H9 (cell line): ENCODE results near the gene NOLC1. TPM values are rescaled to one million over a fixed set of nuclear protein-coding genes. Genes with fewer than 3 reads are reported as not detected.

Experiments
- DNase-seq: peaks from one replicate; pipeline ENCODE4 v3.0.0-alpha.2; 2017
- H2AFZ ChIP-seq: one replicate; pipeline ENCODE4 v1.6.1; 2013; ENCODE audit warnings: mild to moderate bottlenecking, low read length, control low read depth, moderate library complexity
- H2AK5ac ChIP-seq: 2 replicates; pipeline ENCODE4 v1.6.1; 2013; ENCODE audit warnings: low read length, control low read depth, mixed read lengths; ENCODE audit not compliant: insufficient read length
- H2BK120ac ChIP-seq: one replicate; pipeline ENCODE4 v1.6.1; 2013; ENCODE audit warnings: low read depth, mild to moderate bottlenecking, low read length, control low read depth, inconsistent platforms; ENCODE audit not compliant: poor library complexity, severe bottlenecking
- H2BK12ac ChIP-seq: 2 replicates; pipeline ENCODE4 v1.6.1; 2013; ENCODE audit warnings: low read length, control low read depth, mixed read lengths, low read depth; ENCODE audit not compliant: insufficient read length
- H2BK15ac ChIP-seq: 2 replicates; pipeline ENCODE4 v1.6.1; 2013; ENCODE audit warnings: low read depth, low read length, control low read depth
- H2BK20ac ChIP-seq: one replicate; pipeline ENCODE4 v1.6.1; 2013; ENCODE audit warnings: low read depth, mild to moderate bottlenecking, low read length, control low read depth, inconsistent platforms; ENCODE audit not compliant: poor library complexity, severe bottlenecking
- H2BK5ac ChIP-seq: 2 replicates; pipeline ENCODE4 v1.6.1; 2013; ENCODE audit warnings: low read length, control low read depth, mixed read lengths; ENCODE audit not compliant: insufficient read length
- H3K14ac ChIP-seq: 2 replicates; pipeline ENCODE4 v1.6.1; 2013; ENCODE audit warnings: low read length, control low read depth; ENCODE audit not compliant: insufficient read depth
- H3K18ac ChIP-seq: 2 replicates; pipeline ENCODE4 v1.6.1; 2013; ENCODE audit warnings: low read depth, mild to moderate bottlenecking, mixed read lengths, low read length, control low read depth; ENCODE audit not compliant: insufficient read length
- H3K23ac ChIP-seq: 2 replicates; pipeline ENCODE4 v1.6.1; 2013; ENCODE audit warnings: low read length, control low read depth, mixed read lengths, low read depth; ENCODE audit not compliant: insufficient read length
- H3K23me2 ChIP-seq: 2 replicates; pipeline ENCODE4 v1.6.1; 2013; ENCODE audit warnings: low read depth, mild to moderate bottlenecking, mixed read lengths, low read length, control low read depth; ENCODE audit not compliant: insufficient read length, poor library complexity, severe bottlenecking
- H3K27ac ChIP-seq: 2 replicates; pipeline ENCODE4 v1.5.1; 2013; ENCODE audit warnings: low read length, control low read depth, mixed read lengths, low read depth; ENCODE audit not compliant: insufficient read length
- H3K27me3 ChIP-seq: 2 replicates; pipeline ENCODE4 v1.6.1; 2013; ENCODE audit warnings: low read length, control low read depth, inconsistent platforms; ENCODE audit not compliant: insufficient read depth
- H3K4ac ChIP-seq: 2 replicates; pipeline ENCODE4 v1.6.1; 2013; ENCODE audit warnings: low read depth, mild to moderate bottlenecking, control low read depth, inconsistent platforms, low read length, moderate library complexity
- H3K4me1 ChIP-seq: 2 replicates; pipeline ENCODE4 v1.6.1; 2013; ENCODE audit warnings: low read length, control low read depth, inconsistent platforms; ENCODE audit not compliant: insufficient read depth
- H3K4me2 ChIP-seq: 2 replicates; pipeline ENCODE4 v1.6.1; 2013; ENCODE audit warnings: low read length, control low read depth, mixed read lengths; ENCODE audit not compliant: insufficient read length, insufficient read depth
- H3K56ac ChIP-seq: 2 replicates; pipeline ENCODE4 v1.6.1; 2013; ENCODE audit warnings: low read depth, mild to moderate bottlenecking, mixed read lengths, low read length, control low read depth; ENCODE audit not compliant: insufficient read length
- H3K79me1 ChIP-seq: 2 replicates; pipeline ENCODE4 v1.6.1; 2013; ENCODE audit warnings: low read depth, mild to moderate bottlenecking, moderate library complexity, low read length, control low read depth, inconsistent platforms; ENCODE audit not compliant: insufficient read depth, poor library complexity, severe bottlenecking
- H3K79me2 ChIP-seq: 2 replicates; pipeline ENCODE4 v1.6.1; 2013; ENCODE audit warnings: low read length, control low read depth, inconsistent platforms; ENCODE audit not compliant: insufficient read depth
- H3K9ac ChIP-seq: 2 replicates; pipeline ENCODE4 v1.6.1; 2013; ENCODE audit warnings: low read length, control low read depth, mixed read lengths; ENCODE audit not compliant: insufficient read length; ENCODE audit errors: extremely low read depth
- H3K9me3 ChIP-seq: one replicate; pipeline ENCODE4 v1.6.1; 2013; ENCODE audit warnings: low read depth, low read length, inconsistent platforms; ENCODE audit not compliant: control insufficient read depth
- H3T11ph ChIP-seq: one replicate; pipeline ENCODE4 v1.6.1; 2013; ENCODE audit warnings: mild to moderate bottlenecking, low read length, control low read depth, inconsistent platforms
- H4K20me1 ChIP-seq: one replicate; pipeline ENCODE4 v1.6.1; 2013; ENCODE audit not compliant: control insufficient read depth, insufficient read length, insufficient read depth
- H4K5ac ChIP-seq: 2 replicates; pipeline ENCODE4 v1.6.1; 2013; ENCODE audit warnings: low read depth, mild to moderate bottlenecking, mixed read lengths, low read length, control low read depth; ENCODE audit not compliant: insufficient read length
- H4K8ac ChIP-seq: replicated peaks from 2 replicates; pipeline ENCODE4 v1.6.1; 2013; ENCODE audit warnings: low read length, control low read depth, mixed read lengths, low read depth; ENCODE audit not compliant: insufficient read length
- H4K91ac ChIP-seq: 2 replicates; pipeline ENCODE4 v1.6.1; 2013; ENCODE audit warnings: low read depth, mild to moderate bottlenecking, moderate library complexity, mixed read lengths, low read length, control low read depth; ENCODE audit not compliant: insufficient read length
- H3K27ac Mint-ChIP-seq, 3 experiments: 2 replicates in 2 of 3; 3 replicates in 1 of 3; pipeline ENCODE4 v1.8.0; 2020 to 2021; ENCODE audit warnings: mixed read lengths in 3 of 3, mild to moderate bottlenecking in 1 of 3, moderate library complexity in 1 of 3
- H3K27me3 Mint-ChIP-seq: 2 replicates; pipeline ENCODE4 v1.8.0; 2021; ENCODE audit warnings: low read depth, mild to moderate bottlenecking, moderate library complexity, mixed read lengths
- H3K36me3 Mint-ChIP-seq, 3 experiments: 2 replicates in 2 of 3; 3 replicates in 1 of 3; pipeline ENCODE4 v1.8.0; 2020 to 2021; ENCODE audit warnings: low read depth in 3 of 3, mixed read lengths in 3 of 3; ENCODE audit not compliant: insufficient read depth in 1 of 3
- H3K4me1 Mint-ChIP-seq, 2 experiments: 2 replicates each; pipeline ENCODE4 v1.8.0; 2020; ENCODE audit warnings: mixed read lengths in 2 of 2
- H3K4me3 Mint-ChIP-seq, 2 experiments: 2 replicates in 1 of 2; 3 replicates in 1 of 2; pipeline ENCODE4 v1.8.0; 2020 to 2021; ENCODE audit warnings: mild to moderate bottlenecking in 2 of 2, mixed read lengths in 2 of 2, moderate library complexity in 1 of 2
- H3K9me3 Mint-ChIP-seq, 2 experiments: 2 replicates in 1 of 2; 3 replicates in 1 of 2; pipeline ENCODE4 v1.8.0; 2020; ENCODE audit warnings: mild to moderate bottlenecking in 2 of 2, mixed read lengths in 2 of 2, moderate library complexity in 1 of 2
- WGBS: extraction: QIAGEN DNeasy Blood & Tissue Kit; methylation state at CpG from one replicate; pipeline ENCODE4 v1.1.7; 2013; ENCODE audit warnings: missing lambda C conversion rate, low lambda C conversion rate, mixed read lengths; ENCODE audit not compliant: insufficient read length; ENCODE audit errors: extremely low coverage; 5-methylcytosine and 5-hydroxymethylcytosine counted together
- total RNA-seq: library from RNA; stranded (reverse); gene quantifications from 2 replicates; pipeline ENCODE4 v1.2.1, GENCODE V29; 2021
- TF ChIP-seq, protein P1 (sequence below): fragments of 200-600 bp; sonication (generic); conservative IDR thresholded peaks from 3 replicates; pipeline ENCODE4 v1.8.0; 2021; ENCODE audit warnings: antibody characterized with exemption, mild to moderate bottlenecking

Gene NOLC1
- total RNA-seq, 1 experiment from 2014 or later = 171 TPM

DNA sequence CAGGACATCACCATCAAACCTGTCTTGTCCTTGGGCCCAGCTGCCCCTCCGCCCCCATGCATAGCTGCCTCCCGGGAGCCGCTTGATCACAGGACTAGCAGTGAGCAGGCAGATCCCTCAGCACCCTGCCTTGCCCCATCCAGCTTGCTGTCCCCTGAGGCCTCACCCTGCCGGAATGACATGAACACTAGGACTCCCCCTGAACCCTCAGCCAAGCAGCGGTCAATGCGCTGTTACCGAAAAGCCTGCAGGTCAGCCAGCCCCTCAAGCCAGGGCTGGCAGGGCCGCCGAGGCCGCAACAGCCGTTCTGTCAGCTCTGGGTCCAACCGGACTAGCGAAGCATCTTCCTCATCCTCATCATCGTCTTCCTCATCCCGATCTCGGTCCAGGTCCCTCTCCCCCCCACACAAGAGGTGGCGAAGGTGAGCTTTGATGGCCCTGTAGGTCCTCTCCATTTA lies 5.2 kb upstream of the NOLC1 start:
- Mint-ChIP-seq H3K27ac (peak overlapping the region in 2 of 3 experiments; percentile 44 to 78; a peak in 2 of 7 replicates), H3K4me3 (no peak overlapping the region; a peak in 1 of 5 replicates), H3K36me3 (peaks cover 60 to 87% (median 76%) of the 10 kb centered on the region in 3 experiments), H3K9me3 (no peaks in the 10 kb centered on the region), H3K27me3 (no peaks in the 10 kb centered on the region), H3K4me1 (peaks cover 10 to 12% of the 10 kb centered on the region in 2 experiments)
- H2AFZ ChIP-seq = no peak overlapping the region
- no peaks in the 10 kb centered on the region for H4K20me1 ChIP-seq
- no peak overlapping the region for H2AK5ac ChIP-seq
- H3K4me1 ChIP-seq = peaks cover 2% of the 10 kb centered on the region; the same call in 1 of the 2 replicates
- DNase-seq = no peak
- no CpG with 5 or more reads among the region's 17 CpGs for WGBS
- H2BK20ac ChIP-seq = no peak overlapping the region
- H3K23me2 ChIP-seq = peaks cover 5% of the 10 kb centered on the region
- H3K4ac ChIP-seq = no peak overlapping the region
- no peak overlapping the region for H4K91ac ChIP-seq
- no peak overlapping the region for H3K9ac ChIP-seq
- H3K27ac ChIP-seq = no peak overlapping the region
- no peak overlapping the region for H2BK5ac ChIP-seq
- H3K14ac ChIP-seq = no peak overlapping the region
- H2BK15ac ChIP-seq = no peak overlapping the region
- no peaks in the 10 kb centered on the region for H3K79me1 ChIP-seq
- H3T11ph ChIP-seq = no peak overlapping the region
- no peak overlapping the region for H3K56ac ChIP-seq
- no peaks in the 10 kb centered on the region for H3K27me3 ChIP-seq
- no peak overlapping the region for H4K8ac ChIP-seq
- no peaks in the 10 kb centered on the region for H3K79me2 ChIP-seq
- no peak overlapping the region for H3K4me2 ChIP-seq
- H2BK12ac ChIP-seq = no peak overlapping the region
- no peak overlapping the region for H3K23ac ChIP-seq
- TF ChIP-seq, protein P1, sequence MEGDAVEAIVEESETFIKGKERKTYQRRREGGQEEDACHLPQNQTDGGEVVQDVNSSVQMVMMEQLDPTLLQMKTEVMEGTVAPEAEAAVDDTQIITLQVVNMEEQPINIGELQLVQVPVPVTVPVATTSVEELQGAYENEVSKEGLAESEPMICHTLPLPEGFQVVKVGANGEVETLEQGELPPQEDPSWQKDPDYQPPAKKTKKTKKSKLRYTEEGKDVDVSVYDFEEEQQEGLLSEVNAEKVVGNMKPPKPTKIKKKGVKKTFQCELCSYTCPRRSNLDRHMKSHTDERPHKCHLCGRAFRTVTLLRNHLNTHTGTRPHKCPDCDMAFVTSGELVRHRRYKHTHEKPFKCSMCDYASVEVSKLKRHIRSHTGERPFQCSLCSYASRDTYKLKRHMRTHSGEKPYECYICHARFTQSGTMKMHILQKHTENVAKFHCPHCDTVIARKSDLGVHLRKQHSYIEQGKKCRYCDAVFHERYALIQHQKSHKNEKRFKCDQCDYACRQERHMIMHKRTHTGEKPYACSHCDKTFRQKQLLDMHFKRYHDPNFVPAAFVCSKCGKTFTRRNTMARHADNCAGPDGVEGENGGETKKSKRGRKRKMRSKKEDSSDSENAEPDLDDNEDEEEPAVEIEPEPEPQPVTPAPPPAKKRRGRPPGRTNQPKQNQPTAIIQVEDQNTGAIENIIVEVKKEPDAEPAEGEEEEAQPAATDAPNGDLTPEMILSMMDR = no peak
- H3K18ac ChIP-seq = no peak overlapping the region
- H4K5ac ChIP-seq = no peak overlapping the region
- no peaks in the 10 kb centered on the region for H3K9me3 ChIP-seq
- no peak overlapping the region for H2BK120ac ChIP-seq
